Endodermal cell (in vitro differentiated cells): ENCODE measurements around the gene INSYN2B. TPM values are rescaled to one million over a fixed set of nuclear protein-coding genes. Genes with fewer than 3 reads are reported as not detected.

Experiments used
- DNase-seq: peaks from one replicate; pipeline ENCODE4 v3.0.0-alpha.2; 2017
- H3K27ac ChIP-seq: 2 replicates; pipeline ENCODE4 v1.5.1; 2013; ENCODE audit warnings: mild to moderate bottlenecking, low read depth, low read length, moderate library complexity
- H3K27me3 ChIP-seq: 2 replicates; pipeline ENCODE4 v1.6.1; 2013; ENCODE audit warnings: mild to moderate bottlenecking, low read length, moderate library complexity; ENCODE audit not compliant: insufficient read depth, control insufficient read depth, poor library complexity, severe bottlenecking
- H3K36me3 ChIP-seq: 2 replicates; pipeline ENCODE4 v1.7.0; 2013; ENCODE audit warnings: mild to moderate bottlenecking, low read length, moderate library complexity; ENCODE audit not compliant: control insufficient read depth, insufficient read depth
- H3K4me1 ChIP-seq: one replicate; pipeline ENCODE4 v1.7.0; 2013; ENCODE audit warnings: low read length; ENCODE audit not compliant: control insufficient read depth, insufficient read depth
- H3K4me3 ChIP-seq: 2 replicates; pipeline ENCODE4 v1.5.1; 2013; ENCODE audit warnings: mild to moderate bottlenecking, low read length, moderate library complexity
- H3K9ac ChIP-seq: 2 replicates; pipeline ENCODE4 v1.6.1; 2013; ENCODE audit warnings: mild to moderate bottlenecking, low read length, moderate library complexity; ENCODE audit not compliant: poor library complexity, severe bottlenecking; ENCODE audit errors: extremely low read depth
- H3K9me3 ChIP-seq: 2 replicates; pipeline ENCODE4 v1.6.1; 2013; ENCODE audit warnings: mild to moderate bottlenecking, low read length, moderate library complexity; ENCODE audit not compliant: control insufficient read depth
- H3K27ac Mint-ChIP-seq: 2 replicates; pipeline ENCODE4 v1.8.0; 2020; ENCODE audit warnings: mixed read lengths
- H3K27me3 Mint-ChIP-seq: 2 replicates; pipeline ENCODE4 v1.8.0; 2021; ENCODE audit warnings: mild to moderate bottlenecking, mixed read lengths; ENCODE audit not compliant: insufficient read depth
- H3K36me3 Mint-ChIP-seq: 2 replicates; pipeline ENCODE4 v1.8.0; 2020; ENCODE audit warnings: low read depth, mixed read lengths
- H3K4me1 Mint-ChIP-seq: 2 replicates; pipeline ENCODE4 v1.8.0; 2020; ENCODE audit warnings: mixed read lengths
- H3K4me3 Mint-ChIP-seq: 2 replicates; pipeline ENCODE4 v1.8.0; 2020; ENCODE audit warnings: mild to moderate bottlenecking, moderate library complexity, mixed read lengths
- H3K9me3 Mint-ChIP-seq: 2 replicates; pipeline ENCODE4 v1.8.0; 2020; ENCODE audit warnings: mild to moderate bottlenecking, mixed read lengths
- WGBS, 2 experiments: methylation state at CpG; one replicate each; pipeline versions ENCODE4 v1.1.5 to v1.1.7; 2013; ENCODE audit warnings: missing lambda C conversion rate in 2 of 2, mixed read lengths in 1 of 2; ENCODE audit not compliant: insufficient coverage in 1 of 2, insufficient read length in 1 of 2; 5-methylcytosine and 5-hydroxymethylcytosine counted together
- total RNA-seq, 2 donors: library from RNA; stranded (reverse); fragmentation: NEBNext Ultra II Directional in 1 of 2; extraction: Animal tissue kit (Norgen Biotek cat#: 25700) in 1 of 2; gene quantifications; 2 replicates in 1 of 2; 3 replicates in 1 of 2; pipeline ENCODE4 v1.2.1, GENCODE V29; 2021
- TF ChIP-seq, protein P1 (sequence below): fragments of 200-600 bp; sonication (generic); conservative IDR thresholded peaks from 2 replicates; pipeline ENCODE4 v1.5.0; 2021; ENCODE audit warnings: antibody characterized with exemption, mild to moderate bottlenecking

The INSYN2B gene
- total RNA-seq, 2 donors from 2014 or later, result not detected

DNA sequence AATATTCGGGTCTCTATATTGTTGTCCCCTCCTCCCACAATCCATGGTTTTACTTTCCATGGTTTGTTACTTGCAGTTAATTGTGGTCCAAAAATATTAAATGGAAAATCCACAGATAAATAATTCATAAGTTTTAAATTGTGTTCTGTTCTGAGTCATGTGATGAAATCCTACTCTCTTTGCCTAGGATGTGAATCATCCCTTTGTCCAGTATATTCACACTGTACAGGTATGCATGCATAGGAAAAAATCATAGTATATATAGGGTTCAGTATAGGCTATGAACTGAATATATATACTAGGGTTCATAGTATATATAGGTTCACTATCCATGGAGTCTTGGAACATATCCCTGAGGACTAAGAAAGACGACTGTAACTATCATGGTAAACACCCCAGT, 19.6 kb downstream of the INSYN2B start:
- no peaks in the 10 kb centered on the region for H3K9me3 Mint-ChIP-seq
- H3K27me3 Mint-ChIP-seq, result no peaks in the 10 kb centered on the region
- H3K4me3 Mint-ChIP-seq, result no peak overlapping the region
- WGBS, 2 experiments, result 91 to 100% methylated on average over 1 to 2 of the region's 2 CpGs
- Histone ChIP-seq H3K27ac (no peak overlapping the region), H3K4me3 (no peak overlapping the region), H3K4me1 (no peaks in the 10 kb centered on the region), H3K27me3 (no peaks in the 10 kb centered on the region), H3K36me3 (no peaks in the 10 kb centered on the region), H3K9ac (no peak overlapping the region), H3K9me3 (no peaks in the 10 kb centered on the region)
- no peak for DNase-seq
- H3K27ac Mint-ChIP-seq, result no peak overlapping the region
- TF ChIP-seq, protein P1, sequence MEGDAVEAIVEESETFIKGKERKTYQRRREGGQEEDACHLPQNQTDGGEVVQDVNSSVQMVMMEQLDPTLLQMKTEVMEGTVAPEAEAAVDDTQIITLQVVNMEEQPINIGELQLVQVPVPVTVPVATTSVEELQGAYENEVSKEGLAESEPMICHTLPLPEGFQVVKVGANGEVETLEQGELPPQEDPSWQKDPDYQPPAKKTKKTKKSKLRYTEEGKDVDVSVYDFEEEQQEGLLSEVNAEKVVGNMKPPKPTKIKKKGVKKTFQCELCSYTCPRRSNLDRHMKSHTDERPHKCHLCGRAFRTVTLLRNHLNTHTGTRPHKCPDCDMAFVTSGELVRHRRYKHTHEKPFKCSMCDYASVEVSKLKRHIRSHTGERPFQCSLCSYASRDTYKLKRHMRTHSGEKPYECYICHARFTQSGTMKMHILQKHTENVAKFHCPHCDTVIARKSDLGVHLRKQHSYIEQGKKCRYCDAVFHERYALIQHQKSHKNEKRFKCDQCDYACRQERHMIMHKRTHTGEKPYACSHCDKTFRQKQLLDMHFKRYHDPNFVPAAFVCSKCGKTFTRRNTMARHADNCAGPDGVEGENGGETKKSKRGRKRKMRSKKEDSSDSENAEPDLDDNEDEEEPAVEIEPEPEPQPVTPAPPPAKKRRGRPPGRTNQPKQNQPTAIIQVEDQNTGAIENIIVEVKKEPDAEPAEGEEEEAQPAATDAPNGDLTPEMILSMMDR, result no peak
- no peaks in the 10 kb centered on the region for H3K36me3 Mint-ChIP-seq
- H3K4me1 Mint-ChIP-seq, result no peaks in the 10 kb centered on the region

DNA sequence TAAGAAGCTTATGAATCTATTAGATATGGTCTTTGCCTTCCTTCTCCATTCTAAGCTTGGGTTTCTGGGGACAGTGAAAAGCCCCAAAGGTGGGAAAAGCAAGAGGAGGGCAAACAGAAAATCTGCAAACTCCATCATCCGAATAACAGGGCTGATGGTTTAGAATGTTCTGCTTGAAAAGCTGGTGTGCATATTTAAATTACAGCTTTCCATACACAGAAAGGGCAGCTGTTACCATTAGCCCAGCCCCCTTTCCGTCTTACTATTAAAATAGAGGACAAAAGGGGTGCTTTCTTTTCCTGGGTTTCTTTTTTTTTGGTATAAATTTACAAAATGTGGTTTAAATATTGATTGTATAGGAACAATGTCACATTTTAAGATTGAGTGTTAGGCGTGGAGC, 22.0 kb downstream of the INSYN2B start:
- no peak overlapping the region for H3K4me3 ChIP-seq
- no peaks in the 10 kb centered on the region for H3K36me3 ChIP-seq
- no peaks in the 10 kb centered on the region for H3K36me3 Mint-ChIP-seq
- WGBS, 2 experiments, result 85% methylated on average over 3 of the region's 3 CpGs; no CpG with 5 or more reads in 1 of the 2 experiments
- no peaks in the 10 kb centered on the region for H3K27me3 Mint-ChIP-seq
- H3K9me3 Mint-ChIP-seq, result no peaks in the 10 kb centered on the region
- H3K9ac ChIP-seq, result no peak overlapping the region
- H3K27ac ChIP-seq, result no peak overlapping the region
- H3K27me3 ChIP-seq, result no peaks in the 10 kb centered on the region
- TF ChIP-seq, protein P1, result no peak
- no peaks in the 10 kb centered on the region for H3K4me1 Mint-ChIP-seq
- no peaks in the 10 kb centered on the region for H3K4me1 ChIP-seq
- H3K4me3 Mint-ChIP-seq, result no peak overlapping the region
- no peak for DNase-seq
- no peak overlapping the region for H3K27ac Mint-ChIP-seq
- H3K9me3 ChIP-seq, result no peaks in the 10 kb centered on the region

DNA sequence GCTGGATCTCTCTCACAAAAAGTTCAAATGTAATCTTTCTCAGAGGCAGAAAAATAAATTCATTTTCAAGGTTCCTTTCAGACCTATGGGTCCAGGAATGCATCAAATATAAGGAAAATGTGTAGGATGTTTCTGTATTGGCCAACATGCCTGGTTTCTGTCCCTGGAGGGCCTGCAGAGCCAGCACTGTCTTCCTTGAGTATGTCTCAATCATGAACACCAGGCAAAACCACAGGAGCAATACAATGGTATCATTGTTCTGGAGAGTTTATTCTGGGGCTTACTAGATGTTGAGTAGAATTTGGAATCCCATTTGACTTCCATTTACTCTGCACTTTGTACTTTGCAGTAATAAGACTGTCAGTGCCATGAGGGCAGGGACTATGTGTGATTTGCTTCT, 23.5 kb downstream of the INSYN2B start:
- Mint-ChIP-seq H3K36me3 (no peaks in the 10 kb centered on the region), H3K4me1 (no peaks in the 10 kb centered on the region), H3K4me3 (no peak overlapping the region), H3K27me3 (peaks cover 5% of the 10 kb centered on the region), H3K27ac (no peak overlapping the region), H3K9me3 (no peaks in the 10 kb centered on the region)
- H3K9ac ChIP-seq, result no peak overlapping the region
- H3K4me1 ChIP-seq, result no peaks in the 10 kb centered on the region
- TF ChIP-seq, protein P1, result no peak
- H3K4me3 ChIP-seq, result no peak overlapping the region
- no peak overlapping the region for H3K27ac ChIP-seq
- H3K9me3 ChIP-seq, result no peaks in the 10 kb centered on the region
- H3K27me3 ChIP-seq, result no peaks in the 10 kb centered on the region
- H3K36me3 ChIP-seq, result no peaks in the 10 kb centered on the region
- no peak for DNase-seq
